ENCODE data around the gene ASTN1.

ASTN1 gene

DNA sequence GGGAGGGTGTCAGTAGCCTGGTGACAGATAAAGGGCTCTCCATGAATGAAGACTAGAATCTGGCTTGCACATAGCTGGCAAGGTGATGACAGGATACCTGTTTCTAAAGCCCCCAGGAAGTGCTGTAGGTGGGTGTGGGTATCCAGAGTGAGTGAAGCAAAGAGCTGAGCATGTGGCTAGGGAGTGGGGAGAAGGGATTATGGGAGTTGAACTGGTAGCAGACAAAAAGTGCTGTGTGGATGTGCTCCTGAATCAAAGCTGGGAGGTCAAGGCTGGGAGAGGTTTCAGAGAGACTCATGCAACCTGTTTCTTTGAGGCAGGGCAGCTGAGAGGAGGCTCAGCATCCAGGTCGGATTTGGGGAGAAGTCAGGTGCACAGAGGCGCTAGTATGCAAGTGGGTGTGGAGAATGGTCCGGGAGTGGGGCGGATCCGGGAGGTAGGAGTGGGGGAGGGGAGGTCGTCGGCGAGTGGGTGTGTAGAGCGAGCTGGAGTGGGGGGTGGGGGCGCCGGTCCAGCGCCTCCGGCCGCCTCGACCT lies 600 bp downstream of the ASTN1 start:
- DNase-seq (ENCODE audit: low read depth, low spot score) = no peak

DNA sequence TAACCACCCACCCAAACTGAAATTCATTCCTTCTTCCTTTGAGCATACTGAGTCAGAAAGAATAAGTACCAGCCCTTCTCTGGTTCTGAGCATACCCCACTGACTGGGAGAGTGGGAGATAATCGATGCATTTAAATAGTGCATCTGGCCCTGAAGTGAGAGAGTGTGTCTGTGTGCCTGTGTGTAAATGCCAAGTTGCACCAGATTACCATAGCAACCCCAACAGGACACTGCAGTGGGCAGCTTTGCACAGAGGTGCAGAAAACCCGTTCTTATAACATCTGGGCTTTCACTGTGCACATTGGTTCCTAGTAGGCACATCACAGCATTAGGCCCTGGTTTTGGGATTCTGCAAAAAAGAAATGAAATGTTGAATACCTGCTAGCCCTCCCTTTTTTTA lies 2.3 kb downstream of the ASTN1 start:
- no peak for DNase-seq (ENCODE audit: low read depth, low spot score)

DNA sequence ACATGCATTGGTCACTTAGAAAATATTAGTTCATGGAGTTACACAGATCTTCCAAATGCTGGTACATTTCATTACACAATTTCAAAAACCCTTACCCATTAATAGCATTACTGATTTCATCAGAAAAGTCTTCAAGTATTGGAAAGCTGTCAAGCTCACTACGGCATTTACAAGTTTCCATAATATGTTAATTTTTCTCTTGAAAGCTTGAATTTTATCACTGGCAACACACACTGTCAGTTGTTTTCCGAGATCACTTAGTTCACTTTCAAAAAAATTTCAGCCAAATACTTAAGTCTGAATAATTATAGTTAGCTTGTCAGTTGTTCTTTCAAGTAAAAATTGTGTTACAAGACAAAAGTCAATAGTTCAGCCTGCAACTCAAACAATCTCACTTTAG lies 18.0 kb downstream of the ASTN1 start:
- DNase-seq (ENCODE audit: low read depth, low spot score) = no peak

DNA sequence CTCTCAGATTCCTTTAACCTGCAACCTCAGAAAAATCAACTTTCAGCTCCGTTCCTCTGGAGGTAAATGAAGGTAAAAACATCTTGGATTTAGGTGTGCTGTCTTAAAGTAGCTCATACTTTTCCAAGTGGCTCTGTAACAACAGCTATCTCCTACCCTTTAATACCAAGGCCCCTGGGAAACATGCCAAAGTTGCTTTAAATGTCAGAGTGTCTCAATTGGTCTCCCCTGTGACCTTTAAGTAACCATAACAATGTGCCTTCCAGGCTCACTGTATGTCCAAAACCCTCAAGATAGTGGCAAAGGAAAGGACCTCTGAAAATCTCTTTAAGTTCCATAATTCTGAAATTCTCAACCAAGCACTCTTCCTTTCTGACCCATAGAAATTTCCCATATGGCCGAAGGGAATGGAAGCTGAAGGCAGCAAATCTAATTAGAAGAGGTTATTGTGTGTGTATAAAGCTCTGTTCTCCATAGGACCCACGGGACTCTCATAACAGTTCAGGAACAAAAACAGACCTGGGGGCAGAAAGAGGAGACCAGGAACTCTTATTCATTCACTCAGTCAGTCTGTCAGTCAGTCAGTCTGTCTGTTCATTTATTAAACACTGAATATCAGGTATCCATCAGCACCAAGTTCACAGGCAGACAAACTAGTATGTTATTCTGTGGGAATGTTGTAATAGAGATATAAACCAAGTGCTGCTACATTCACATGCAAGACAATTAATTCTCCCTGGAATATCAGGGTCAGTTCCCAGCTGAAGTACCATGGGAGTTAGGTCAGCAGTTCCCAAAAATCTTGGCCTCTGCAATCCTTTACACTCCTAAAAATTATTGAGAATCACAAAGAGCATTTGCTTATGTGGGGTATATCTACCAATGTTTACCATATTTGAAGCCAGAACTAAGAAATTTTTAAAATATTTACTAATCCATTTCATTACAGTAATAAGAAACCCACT lies 19.1 kb downstream of the ASTN1 start:
- DNase-seq (ENCODE audit: low read depth, low spot score) = no peak

DNA sequence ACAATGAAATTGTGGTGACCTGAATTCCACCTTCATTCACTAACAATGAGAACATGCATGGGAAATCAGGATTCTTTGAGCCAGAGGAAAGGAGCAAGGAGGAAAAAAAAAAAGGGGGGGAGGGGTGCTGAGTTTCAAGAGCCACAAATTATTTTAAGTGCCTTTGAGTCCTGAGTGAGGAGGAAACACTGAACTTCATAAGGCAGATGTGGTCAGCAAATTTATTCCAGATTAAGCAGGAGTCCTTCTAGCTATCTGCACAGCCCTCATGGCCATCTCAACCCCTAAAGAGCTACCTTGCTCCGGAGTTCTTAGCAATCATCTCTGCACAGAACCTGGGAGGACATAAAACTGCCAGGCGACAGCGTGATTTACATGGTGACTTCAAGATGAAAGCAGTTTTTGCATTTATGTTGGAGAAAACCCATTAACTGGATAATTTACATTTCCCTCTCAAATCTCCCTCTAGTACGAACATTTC lies 21.7 kb downstream of the ASTN1 start:
- no peak for DNase-seq (ENCODE audit: low read depth, low spot score)

DNA sequence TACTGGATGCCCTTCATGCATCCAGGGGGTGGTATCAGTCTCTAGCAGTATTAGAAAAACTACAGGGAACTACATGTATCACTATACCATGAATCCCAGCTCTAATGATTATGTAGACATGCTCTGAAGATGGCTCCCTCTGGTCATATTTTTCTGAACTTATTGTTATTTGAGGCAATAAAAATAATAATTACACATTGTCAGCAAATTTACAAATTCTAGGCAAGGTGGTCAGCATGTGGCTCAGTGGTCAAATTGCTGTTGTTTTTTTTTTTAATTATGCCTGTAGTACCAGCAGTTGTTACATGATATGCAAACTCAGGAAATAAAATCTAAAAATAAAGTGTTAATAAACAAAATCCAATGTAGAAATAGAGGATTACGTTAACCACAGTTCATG lies 22.5 kb downstream of the ASTN1 start:
- no peak for DNase-seq (ENCODE audit: low read depth, low spot score)

DNA sequence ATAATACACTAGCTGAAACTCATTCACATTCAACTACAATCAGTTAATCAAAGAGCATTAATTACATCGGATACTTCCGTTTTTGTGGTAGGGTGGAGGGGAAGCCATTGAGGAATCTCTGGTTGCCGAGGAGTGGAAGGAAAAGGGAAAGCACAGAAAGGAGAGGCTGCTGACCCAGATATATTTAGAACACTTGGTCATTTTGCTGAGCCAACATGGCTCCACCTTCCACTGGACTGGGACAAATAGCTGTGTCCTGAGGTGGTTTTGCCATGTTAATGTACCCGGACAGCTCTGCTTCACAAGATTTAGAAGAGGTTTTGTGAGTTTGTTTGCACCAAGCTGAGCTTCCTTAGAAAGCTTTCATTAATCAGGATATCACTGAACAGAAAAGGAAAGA lies 26.2 kb downstream of the ASTN1 start:
- no peak for DNase-seq (ENCODE audit: low read depth, low spot score)

DNA sequence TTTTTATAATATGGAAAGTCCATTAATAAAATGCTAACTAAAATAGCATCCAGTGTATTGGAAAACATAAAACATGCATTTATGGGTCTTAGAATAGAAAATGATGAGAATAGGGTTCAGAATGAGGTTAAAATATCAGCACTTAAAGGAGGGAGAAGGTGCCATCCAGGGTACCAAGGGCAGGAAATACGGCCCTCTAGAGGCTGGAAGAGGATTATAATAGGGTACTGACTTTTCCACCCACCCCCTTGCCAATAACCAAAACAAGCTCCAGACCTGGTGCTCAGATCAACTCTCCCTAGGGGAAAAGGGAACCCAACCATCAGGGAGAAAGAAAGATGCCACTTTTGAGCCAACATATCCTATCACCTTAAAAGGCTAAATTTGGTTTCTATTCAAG lies 26.7 kb downstream of the ASTN1 start:
- no peak for DNase-seq (ENCODE audit: low read depth, low spot score)

DNA sequence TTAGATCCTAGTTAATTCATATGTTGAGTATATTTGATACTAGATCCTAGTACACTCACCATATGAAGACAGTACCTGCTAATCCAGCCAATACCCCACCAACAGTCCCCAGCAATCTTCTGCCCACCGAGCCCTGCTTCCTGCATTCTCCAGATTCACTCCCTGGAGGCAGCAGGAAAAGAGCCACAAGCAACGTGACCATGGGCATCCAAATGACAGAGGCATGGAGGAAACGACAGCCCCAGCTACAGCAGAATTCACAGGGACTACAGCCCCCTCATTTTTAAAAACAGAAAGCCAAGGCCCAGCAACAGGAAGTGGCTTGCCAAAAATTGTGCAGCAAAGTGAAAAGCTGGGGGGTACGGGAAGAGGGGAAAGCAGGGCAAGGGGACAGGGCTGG lies 29.3 kb downstream of the ASTN1 start:
- no peak for DNase-seq (ENCODE audit: low read depth, low spot score)

DNA sequence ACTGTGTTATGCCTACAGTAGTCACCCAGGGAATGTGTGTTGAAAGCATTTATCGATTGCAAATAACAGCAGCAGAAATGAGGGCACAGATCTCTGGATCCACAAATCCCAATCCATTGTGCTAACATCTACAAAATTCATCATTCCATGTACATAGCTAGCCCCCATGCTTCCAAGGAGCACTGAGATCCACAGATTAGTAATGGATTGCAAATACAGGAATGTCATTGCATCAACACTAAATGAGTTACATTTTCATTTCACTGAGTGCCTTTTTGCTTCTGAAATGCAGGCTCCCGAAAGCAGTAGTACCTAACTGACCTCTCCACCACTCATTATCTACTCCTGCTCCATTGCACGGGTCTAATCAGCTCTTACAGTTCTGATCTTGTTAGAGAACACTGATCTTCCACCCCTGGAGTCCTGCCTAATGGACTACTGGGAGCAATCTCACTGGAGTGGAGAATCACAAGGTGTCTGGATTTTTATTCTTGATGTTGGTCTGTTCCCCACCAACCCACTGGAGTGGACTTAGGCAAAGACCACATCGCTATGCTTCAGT lies 30.5 kb downstream of the ASTN1 start:
- no peak for DNase-seq (ENCODE audit: low read depth, low spot score)

DNA sequence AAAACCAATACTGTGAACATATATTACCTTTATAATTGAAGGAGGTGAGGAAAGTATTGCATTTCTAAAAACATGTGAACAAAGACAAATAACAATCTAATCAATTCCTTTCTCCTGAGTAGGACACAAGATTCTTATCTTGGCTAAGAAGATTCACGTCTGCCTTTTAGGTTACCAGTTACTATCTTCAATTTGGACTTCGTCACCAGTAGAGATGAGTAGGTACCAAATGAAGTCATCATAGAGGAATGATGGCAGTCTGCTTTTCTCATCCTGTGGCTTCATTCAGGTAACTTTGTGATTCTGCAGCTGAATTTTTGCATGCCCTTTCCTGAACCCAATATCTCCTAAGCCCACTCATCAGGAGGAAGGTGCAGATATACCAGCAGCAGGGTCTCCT lies 32.4 kb downstream of the ASTN1 start:
- no peak for DNase-seq (ENCODE audit: low read depth, low spot score)

DNA sequence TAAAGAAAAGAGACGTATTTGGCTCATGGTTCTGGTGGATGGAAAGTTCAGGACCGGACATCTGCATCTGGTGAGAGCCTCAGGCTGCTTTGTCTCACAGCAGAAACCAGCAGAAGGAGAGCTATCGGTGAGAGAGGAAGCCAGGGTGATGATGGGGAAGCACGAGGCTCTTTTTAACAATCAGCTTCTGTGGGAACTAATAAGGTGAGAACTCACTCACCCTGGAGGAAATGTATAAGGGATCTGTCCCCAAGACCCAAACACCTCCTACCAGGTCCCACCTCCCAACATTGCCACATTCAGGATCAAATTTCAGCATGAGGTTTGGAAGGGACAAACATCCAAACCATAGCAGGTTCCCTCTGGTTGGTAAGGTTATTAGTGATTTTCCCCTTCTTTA lies 32.8 kb downstream of the ASTN1 start:
- no peak for DNase-seq (ENCODE audit: low read depth, low spot score)

DNA sequence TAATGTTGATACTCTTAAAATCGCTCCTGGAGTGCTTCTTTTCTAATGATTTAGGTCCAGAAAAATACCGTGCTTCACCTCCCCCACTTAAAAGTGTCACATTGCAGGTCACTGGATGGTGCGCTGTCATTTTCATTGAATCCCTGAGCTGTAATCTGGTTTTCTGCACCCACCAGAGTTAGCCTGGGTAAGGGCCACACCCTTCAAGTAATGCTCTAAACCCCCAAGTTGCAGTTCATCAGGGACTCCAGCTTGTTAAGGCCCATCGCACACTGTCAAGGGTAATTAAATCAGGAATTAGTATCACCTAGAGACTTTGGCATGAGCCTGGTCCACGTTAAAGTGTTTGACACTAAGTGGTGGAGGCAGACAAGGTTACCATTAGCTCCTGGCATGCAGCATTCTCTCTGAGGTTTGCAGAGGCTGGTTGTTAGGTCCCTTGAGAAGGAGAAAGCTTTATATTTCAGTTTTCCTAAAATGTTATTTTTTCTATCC lies 34.0 kb downstream of the ASTN1 start:
- DNase-seq (ENCODE audit: low read depth, low spot score) = no peak

DNA sequence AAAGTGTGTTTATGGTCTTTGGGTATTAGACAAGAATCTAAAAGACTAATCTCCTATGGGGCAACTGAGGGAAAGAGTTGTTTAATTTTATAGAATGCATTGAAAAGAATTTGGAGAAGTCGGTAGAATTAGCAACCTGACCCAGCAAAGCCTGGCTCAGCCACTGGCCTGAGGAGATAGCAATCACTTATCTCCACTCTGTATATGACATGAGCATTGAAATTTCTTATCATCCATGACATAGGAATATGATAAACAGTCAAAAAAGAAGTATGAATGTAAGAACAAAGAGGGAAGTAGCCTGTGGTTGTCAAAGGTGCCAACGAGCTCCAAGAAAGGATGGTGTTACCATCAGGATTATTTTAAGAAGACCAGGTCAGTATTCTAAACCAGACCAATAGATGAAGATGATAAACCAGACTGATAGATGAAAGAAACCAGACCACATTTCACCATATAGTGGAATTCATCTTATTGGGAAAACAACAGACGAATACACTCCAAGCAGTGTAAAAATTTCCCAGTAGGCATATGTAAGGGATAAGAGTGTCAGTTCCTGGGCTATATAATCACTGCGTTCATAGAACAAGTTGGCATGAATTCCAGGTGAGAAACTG lies 35.7 kb downstream of the ASTN1 start:
- no peak for DNase-seq (ENCODE audit: low read depth, low spot score)

DNA sequence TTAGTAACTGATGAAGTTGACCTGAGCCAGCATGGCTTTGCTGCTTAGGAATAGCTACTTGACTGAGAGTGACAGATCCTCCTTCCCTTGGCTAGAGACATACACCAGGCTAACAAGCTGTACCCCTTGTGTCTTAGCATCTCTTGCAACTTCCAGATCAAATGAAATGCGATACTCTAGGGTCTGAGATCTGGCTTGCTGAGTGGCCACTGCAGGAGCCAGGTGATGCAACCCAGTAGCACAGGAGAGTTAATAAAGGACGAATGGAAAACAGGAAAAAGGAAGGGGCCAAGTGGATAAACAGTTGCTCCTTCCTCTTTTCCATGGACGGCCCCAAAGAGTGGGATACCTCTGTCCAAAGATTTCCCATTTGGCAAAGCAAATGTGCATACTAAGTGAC lies 38.2 kb downstream of the ASTN1 start:
- no peak for DNase-seq (ENCODE audit: low read depth, low spot score)

DNA sequence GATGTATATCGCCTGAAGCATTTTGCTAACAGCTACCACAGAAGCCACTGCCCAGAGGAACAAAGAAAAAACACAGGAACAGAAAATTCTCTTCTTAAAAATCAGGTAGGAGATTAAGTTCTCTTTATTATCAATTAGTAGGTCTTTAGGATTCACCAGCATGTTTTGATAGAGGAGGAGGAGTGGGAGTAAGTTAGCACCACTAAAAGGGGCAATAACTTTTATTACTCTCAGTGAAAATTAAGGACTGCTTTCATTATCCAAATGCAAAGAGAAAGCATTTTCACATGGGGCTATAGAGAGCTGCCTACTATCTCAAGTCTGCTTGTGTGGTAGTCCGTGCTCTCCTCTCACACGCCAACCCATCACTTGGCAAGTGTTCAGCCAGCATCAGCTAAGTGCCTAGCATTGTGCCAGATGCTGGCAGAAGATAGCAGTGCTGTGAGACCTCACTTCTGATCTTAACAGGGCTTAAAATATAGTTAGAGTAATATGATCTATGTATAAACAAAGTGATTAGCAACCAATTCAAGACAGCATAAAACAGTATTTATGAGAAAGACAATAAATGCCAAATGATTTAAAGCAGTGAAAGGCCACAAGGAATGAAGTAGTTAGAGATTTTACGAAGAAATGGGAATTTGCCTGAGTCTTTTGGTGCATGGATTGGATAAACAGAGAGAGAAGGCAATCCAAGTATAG lies 39.8 kb downstream of the ASTN1 start:
- DNase-seq (ENCODE audit: low read depth, low spot score) = no peak

DNA sequence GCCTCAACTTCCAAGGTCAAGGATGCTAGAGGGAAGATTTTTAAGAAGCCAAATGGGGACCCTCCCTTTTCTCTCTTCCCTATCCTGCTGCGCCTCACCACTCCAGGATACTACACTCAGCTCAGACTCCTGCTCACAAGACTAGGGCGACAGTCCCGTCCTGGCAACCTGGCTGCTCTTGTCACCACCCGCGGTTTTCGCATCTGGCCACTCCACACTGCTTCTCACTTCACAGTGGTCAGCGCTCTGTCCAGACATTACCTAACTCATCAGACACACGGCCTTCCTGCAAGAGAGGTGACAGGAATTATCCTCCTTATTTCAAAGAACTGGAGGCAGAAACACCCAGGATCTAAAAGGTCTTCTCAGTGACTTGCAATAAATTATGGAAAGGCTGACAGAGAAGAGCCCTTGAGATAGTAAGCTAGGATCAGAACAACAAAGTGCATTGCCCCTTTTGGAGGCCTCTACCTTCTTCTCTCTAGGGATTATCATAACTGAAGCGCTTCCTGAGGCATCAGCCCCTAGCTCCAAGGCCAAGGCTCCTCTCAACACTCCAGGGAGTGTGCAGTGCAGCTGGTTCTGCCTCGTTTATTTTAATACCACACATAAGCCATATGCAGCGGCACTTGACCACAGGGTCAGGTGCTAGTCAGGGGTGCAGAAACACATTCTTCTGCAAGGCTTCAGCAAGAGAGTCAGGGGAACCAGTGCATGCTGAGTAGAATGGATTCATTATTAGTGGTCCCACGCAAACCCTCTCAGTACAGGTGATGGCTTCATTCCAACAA lies 41.9 kb downstream of the ASTN1 start:
- DNase-seq (ENCODE audit: low read depth, low spot score) = no peak

DNA sequence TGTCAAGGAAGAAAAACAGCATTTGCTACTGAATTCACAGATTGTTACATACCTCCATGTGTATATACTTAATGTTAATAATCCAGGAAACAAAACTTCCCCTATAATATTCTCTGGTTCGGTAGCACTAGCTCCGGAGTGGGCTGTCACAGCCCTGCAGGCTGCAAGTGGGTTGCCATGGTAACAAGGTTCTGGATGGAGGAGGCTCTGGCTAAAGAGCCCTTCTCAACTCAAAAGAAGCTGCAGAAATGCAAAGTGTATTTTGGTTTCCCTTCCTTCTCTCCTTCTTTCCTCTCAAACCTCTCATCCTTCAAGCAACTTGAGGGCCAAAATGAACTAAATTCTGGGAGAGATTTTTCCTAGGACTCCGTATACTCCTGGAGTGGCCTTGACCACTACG lies 45.2 kb downstream of the ASTN1 start:
- DNase-seq (ENCODE audit: low read depth, low spot score) = no peak

DNA sequence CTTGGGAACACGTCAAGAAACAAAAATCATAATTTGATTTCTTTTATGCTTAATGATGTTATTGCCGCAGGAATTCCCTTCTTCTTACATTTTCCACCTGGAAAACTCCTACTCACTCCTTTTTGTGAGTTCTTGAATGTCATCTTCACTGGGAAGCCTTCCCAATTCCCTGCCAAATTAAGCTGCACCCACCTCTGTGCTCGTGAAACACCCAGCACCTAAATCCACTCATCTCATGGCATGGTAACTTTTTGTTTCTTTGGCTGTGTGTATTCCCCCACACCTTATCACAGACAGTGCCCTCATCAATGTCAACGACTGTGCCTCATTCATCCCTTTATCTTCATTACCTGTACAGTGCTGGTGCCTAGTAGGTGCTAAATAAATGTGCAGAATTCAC lies 45.6 kb downstream of the ASTN1 start:
- DNase-seq (ENCODE audit: low read depth, low spot score) = no peak

DNA sequence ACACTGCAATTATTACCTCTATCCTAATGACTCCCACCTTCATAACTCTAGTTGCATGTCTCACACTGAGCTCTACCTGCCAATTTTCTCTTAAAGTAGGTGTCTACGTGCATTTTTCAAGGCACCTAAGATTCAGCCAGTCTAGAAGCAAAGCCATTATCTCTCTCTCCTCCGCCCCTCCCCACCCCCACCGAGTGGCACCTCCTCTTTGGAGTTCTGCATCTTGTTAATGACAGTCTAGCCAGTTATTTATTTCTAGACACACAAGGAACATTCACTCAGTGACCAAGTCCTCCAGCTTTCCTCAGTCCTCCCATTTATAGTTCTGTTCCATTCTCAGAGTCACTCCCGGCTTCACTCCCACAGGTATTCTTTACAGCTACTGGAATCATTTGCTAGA lies 47.6 kb downstream of the ASTN1 start:
- no peak for DNase-seq (ENCODE audit: low read depth, low spot score)

Measured in brain pericyte (primary cell).